COLO668 (cell line): ENCODE measurements around the gene SLX4.
"Not testable (repeated sequence)": the region's sequence is repeated elsewhere in the genome, so short reads cannot be mapped to it uniquely, and the experiment has no call there.

Source experiments
- DNase-seq: peaks from one replicate; lab custom pipeline; 2025; ENCODE audit not compliant: unreplicated experiment; lab: John Stamatoyannopoulos, UW

SLX4 gene, protein sequence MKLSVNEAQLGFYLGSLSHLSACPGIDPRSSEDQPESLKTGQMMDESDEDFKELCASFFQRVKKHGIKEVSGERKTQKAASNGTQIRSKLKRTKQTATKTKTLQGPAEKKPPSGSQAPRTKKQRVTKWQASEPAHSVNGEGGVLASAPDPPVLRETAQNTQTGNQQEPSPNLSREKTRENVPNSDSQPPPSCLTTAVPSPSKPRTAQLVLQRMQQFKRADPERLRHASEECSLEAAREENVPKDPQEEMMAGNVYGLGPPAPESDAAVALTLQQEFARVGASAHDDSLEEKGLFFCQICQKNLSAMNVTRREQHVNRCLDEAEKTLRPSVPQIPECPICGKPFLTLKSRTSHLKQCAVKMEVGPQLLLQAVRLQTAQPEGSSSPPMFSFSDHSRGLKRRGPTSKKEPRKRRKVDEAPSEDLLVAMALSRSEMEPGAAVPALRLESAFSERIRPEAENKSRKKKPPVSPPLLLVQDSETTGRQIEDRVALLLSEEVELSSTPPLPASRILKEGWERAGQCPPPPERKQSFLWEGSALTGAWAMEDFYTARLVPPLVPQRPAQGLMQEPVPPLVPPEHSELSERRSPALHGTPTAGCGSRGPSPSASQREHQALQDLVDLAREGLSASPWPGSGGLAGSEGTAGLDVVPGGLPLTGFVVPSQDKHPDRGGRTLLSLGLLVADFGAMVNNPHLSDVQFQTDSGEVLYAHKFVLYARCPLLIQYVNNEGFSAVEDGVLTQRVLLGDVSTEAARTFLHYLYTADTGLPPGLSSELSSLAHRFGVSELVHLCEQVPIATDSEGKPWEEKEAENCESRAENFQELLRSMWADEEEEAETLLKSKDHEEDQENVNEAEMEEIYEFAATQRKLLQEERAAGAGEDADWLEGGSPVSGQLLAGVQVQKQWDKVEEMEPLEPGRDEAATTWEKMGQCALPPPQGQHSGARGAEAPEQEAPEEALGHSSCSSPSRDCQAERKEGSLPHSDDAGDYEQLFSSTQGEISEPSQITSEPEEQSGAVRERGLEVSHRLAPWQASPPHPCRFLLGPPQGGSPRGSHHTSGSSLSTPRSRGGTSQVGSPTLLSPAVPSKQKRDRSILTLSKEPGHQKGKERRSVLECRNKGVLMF (N-terminal part only)

DNA sequence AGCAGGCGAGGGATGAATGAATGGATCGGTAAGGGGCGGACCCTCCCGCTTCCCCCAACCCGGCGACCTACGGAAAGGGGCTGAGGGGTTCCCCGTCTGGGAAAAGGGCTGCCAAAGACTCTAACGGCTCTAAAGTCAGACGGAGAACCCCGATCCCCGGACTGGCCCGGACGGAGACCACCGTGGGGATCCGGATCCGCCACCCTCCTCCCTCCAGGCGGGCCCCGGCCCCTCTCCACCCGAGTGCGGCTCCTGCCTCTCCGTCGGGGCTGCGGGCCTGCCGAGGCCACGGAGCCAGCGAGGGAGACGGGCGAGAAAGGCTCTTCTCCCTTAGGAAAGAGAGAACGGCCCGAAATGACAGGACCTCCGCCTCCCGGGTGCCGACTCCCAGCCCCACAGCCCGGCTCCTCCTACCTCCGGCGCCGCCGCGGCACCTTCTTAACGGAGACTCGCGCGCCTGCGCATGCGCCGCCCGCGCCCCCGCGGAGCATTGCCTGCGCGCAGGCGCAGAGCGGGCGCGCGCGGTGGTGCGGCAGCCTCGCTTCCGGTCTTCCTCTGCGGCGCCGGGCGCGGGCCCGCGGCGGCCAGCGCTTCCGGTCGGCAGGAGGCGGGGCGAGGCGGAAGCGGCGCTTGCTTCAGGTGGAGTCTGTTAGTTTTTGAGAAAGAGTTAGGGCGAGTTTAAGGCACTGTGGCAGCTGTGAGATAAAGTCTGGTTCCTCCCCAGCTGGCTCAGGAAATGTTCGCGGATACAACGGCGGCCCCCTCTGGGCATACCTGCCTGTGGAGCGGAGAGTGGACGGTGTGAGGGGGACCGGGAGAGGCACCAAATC lies at the start of gene SLX4:
TSS of gene SLX4 (minus strand) at position 461 of the 830 bp plus-strand sequence. CDS start 2,642 bp downstream, outside the sequence.
- peak; percentile 97 for DNase-seq

DNA sequence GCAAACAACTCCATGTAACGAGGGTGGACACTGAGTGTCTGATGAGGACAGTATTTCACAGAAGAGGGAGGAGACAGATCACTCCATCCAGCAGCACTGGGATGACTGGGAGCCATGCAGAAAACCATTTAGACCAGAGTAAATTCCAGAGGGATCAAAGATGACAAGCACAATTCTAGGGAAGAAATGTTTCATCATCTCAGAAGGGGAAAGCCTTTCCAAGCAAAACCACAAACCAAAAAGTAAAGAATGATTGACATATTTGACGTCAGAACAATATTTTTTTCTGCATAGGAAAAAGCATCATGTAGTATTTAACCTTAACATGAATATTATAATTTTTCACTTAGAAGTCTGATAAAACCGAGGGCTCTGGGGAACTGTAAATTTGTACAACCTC lies 47.8 kb upstream of the SLX4 start:
- DNase-seq = no peak

DNA sequence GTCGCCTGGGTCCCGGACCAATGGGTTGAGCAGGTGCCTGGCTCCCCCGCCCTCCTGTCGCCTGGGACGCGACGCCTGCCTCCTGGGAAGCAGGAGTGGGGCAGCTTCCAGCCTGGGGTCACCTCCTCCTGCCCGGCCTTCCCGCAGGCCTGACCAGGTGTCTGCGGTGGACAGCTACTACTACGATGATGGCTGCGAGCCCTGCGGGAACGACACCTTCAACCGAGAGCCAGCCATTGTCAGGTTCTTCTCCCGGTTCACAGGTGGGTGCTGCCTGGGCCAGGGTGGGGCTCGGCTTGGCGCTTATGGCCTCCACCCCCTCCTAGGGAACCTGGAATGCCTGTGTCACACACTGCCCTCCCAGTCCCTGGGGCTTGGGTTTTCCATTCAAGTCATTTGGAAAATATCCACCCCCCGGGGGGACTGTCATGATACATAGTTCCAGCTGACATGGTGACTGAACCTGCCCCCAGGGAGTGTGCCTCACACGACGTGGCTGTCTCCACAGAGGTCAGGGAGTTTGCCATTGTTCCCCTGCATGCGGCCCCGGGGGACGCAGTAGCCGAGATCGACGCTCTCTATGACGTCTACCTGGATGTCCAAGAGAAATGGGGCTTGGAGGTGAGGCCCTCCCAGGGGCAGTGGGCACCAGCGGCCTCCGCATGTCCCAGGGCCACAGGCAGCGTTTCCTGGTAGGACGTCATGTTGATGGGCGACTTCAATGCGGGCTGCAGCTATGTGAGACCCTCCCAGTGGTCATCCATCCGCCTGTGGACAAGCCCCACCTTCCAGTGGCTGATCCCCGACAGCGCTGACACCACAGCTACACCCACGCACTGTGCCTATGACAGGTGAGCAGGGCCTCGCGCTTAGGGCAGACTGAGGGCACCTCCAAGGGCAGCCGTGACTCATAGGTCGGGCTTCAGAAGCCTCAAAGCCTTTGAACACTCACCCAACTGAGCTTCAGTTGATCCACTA lies 45.4 kb upstream of the SLX4 start:
- no peak for DNase-seq

DNA sequence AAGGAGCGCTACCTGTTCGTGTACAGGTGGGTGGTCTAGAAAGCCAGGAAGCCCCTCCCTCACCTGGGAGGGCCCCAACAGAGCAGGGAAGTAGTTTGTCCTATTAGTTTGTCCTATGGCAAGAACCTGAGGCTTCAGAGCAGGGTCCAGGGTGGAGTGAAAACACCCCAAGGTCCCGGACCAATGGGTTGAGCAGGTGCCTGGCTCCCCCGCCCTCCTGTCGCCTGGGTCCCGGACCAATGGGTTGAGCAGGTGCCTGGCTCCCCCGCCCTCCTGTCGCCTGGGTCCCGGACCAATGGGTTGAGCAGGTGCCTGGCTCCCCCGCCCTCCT lies 44.7 kb upstream of the SLX4 start:
- not testable (repeated sequence) for DNase-seq

DNA sequence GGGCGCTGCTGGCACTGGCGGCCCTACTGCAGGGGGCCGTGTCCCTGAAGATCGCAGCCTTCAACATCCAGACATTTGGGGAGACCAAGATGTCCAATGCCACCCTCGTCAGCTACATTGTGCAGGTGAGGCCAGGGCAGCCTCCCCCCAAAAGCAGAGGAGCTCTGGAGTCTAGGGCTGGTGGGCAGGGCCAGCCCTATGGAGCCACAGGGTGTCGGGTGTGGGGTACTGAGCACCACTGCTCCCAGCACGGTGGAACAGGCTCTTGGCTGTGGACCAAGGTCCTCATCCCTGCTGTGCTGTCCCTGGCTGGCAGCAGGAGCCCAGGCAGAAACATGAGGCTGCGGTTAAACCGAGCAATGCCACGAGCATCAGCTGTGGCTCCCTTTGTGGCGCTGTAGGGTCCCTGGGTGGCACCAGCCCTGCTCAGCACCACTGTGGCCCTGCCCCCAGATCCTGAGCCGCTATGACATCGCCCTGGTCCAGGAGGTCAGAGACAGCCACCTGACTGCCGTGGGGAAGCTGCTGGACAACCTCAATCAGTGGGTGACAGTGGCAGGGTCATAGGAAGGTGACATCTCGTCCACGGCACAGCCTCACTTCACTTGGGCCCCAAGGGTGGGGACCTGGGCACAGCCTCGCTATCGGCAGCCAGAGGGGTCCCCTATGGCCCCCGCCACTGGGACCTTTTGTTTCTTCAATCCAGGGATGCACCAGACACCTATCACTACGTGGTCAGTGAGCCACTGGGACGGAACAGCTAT lies 44.2 kb upstream of the SLX4 start:
- DNase-seq = no peak

DNA sequence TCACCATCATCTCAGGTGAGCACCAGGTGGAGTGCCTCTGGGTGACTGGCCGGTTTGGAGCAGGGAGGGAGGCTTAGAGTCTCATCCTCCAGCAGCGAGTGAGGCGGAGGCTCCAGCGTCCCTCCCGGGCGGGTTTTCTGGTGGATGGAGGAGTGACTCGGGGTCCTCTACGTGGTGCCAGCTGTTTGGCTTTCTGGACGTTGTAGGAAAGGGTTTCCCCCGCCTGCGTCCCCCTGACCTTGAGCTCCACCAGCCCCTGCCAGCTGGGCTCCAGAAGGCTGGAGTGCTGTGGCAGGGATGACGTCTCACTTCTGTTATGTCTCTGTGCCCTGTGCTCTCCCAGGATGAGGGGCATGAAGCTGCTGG lies 43.6 kb upstream of the SLX4 start:
- no peak for DNase-seq

DNA sequence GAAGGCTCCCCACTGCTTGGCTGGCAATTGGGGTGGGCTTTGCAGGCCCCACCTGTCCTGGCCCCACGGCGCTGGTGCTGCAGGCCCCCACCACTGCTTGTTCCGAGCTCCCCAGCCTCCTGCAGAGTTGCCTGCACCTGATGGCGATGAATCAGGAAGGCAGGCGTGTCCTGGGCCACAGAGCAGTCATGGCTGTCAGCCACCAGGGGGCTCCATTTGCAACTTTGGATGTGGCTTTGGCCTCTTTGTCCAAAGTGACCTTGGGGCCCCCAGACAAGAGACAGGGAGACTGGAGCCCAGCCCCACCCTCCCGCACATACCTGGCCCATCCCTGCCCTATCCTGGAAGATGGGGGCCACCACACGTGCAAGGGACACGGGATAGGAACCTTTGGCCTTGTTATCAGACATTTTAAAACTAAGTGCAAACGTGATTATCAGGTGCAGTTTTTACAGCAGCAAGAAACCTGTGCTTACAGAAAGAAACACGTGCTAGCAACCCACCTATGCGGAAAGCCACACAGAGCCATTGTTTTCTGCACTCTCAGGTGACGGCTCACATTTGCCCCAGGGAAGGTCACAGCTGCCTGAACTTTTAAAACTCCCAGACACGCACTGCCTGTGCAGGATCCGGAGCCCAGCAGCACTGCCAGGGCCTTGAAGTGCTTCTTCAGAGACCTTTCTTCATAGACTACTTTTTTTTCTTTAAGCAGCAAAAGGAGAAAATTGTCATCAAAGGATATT lies 43.0 kb upstream of the SLX4 start, which contains the start of gene DNASE1:
TSS of gene DNASE1 (plus strand) at position 443 of the 743 bp plus-strand sequence. CDS start 683 bp downstream, outside the sequence.
- DNase-seq = peak; percentile 40

DNA sequence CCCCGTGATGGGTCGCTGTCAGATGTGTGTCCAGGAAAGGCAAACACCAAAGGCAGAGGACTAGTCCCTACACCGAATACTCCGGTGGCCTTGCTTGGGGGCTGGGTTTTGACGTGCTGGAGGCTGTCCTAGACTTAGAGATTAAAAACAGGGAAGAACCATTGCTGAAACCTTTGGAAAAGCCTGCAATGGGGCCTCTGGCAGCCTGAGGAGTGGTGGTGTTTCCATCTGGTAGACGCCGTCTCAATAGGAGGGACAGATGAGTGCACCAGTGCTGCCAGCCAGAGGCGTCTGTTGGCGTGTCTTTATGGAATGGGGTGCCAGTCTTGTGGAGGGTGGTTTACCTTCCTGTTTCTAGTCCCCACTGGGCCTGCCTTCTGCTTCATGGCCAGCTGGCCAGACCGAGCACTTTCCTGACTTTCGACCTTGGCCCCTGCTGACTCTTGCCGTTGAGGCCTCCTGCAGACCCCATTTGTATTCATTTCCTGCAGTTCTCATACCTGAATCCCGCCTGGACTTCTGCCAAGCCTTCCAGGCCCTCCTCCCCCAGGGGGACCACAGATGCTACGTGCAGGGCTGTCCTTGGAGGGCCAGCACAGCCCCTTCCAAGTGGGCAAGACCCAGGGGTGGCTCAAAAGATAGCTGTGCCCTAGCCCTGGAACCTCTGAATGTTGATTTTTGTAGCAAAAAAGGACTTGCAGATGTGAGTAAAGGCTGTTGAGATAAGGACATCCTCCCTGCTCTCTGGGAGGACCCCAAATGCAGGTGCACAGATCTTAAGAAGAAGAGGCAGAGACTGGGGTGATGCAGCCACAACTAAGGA lies 41.2 kb upstream of the SLX4 start:
- DNase-seq = no peak

DNA sequence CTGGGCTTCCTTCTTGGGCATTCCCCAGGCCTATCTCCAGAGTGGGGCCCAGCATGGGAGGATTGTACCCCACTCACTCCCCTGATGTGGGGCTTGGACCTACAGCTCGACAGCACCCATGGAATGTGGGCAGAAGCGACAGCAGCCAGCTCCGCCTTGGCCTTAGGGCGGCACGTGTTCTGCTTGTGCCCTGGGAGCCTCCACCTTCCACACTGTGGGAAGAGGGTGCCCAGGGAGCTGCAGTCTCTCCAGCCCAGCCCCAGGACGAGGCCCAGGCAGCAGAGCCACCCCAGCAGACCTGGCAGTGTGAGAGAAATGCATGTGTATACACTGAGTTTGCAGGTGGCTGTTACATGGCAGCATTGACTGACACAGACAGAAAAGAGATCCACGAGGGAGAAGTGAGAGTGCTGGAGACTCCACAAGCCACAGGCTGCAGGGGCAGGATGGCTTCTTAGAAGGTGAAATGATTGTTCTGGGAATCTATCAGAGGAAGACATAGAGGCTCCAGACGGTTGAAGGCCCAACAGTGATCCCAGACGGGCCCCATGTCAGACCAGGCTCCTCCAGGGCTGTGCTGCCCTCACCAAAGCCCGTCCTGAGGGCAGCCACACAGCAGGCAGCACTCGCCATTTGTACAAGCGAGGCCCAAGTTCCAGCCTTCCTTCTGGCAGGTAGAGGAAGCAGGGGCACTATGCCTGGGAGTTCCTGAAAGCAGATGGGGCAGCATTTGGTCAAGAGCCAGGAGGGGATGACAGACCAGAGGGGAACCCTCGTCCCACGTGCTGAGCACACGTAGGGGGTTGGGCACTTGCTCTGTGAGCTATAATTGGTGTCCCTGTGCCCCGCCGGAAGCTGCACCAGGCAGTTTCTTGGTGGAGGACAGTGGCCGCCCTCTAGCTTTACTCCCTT lies 40.3 kb upstream of the SLX4 start:
- no peak for DNase-seq

DNA sequence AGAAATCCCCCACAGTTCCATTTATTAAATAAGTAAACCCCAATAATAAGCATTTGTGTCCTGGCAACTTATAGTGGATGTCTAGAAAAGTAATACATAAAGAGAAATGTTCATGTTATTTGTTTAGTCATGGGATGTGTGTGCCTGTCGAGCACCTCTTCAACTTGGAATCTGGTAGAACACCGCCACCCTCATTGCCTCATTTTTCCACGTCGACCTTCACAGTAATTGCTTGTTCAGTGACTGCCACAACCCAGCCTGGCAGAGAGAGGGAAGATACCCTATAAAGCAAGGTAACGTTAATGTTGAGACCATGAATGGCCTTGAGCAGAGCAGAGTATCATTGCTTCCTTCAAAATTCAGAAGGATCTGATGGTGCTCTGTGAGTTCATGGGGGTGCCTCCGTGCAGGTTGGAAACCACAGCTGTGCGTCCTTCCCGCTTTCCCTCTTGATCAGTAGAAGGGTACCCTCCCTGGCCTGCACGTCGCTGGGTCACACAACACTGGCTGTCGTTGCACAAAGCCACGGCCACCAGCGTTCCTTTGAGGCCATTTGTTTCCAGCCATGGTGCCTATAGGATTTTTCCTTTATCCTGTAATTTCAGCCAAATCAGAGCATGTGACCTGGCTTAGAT lies 39.3 kb upstream of the SLX4 start:
- DNase-seq = no peak

DNA sequence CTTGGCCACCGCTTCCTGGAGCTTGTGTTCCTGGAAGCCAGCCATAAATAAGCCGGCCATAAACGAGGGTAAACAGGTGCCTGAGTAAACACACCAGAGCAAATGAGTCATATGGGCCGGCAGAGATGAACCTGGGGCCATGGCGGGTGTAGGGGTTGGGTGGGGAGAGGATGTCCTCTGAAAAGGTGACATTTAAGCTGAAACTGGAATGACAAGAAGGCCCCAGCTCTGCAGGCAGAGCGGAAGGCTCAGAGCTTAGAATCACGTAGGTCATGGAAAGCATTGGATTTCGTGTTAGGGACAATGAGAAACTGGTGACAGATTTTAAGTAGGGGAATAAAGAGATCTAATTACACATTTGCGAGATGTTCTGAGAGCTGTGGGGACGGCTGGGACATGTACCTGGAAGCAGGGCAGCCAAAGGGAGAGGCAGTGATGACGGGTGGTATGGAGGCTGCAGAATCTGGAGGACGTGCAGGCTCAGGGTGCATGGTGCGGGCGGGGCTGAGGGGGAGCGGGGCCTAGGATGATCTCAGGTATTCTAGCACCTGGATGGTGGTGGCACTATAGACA lies 35.0 kb upstream of the SLX4 start:
- DNase-seq = peak; percentile 82

DNA sequence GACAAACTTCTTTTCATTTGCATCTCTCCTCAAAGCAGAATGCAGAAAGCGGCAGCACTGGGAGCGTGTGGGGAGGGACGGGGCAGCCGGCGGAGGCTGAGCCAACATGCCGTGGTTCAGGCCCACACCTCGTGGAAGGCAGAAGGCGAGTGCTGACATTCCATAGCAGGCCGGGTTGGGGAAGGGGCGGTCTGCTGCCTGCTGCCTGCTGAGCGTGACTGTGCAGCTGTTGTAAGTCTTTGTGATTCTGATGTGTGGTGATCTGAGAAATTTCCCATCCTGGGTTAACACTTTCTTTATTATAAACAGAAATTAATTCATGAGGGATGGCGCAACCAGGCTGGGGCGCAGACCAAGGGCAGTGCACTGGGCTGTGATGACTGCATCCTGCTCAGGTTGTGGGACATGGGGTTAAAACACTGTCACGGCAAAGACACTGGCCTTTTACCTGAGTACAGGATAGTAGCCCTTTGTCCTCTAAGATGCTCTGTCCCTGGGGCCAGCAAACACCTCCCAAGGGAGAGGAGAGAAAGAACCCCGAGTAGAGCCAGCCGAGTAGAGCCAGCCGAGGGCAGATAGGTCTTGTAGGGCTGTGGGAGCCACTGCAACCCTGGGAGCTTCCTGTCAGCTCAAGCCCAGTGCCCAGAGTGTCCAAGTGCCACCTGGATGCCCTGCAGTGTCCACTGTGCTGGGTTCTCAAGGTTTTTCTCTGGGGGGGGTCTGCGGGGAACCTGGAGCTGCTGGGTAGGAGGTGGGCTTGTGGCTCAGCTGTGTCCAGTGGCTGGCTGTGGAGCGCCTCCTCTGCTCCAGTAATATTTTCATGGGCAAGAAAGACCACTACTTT lies 34.3 kb upstream of the SLX4 start:
- peak; percentile 73 for DNase-seq

DNA sequence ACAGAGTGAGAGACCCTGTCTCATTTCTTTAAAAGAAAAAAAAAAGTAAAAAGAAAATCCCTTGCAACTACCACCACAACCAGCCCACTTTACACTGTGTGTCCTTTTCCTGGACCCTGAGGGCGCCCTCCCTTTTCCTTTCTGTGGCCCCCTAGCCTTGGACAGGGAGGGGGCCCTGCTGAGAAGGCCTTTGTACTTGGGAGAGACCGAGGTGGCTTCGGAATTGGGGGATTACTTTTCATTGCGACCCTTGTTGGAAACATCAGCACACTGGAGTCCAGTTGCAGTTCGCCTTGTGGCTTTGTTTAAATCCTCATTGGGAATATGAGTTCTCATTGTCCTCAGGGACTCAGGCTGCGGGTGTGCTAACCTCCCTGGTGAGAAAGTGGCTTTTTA lies 33.7 kb upstream of the SLX4 start:
- no peak for DNase-seq

DNA sequence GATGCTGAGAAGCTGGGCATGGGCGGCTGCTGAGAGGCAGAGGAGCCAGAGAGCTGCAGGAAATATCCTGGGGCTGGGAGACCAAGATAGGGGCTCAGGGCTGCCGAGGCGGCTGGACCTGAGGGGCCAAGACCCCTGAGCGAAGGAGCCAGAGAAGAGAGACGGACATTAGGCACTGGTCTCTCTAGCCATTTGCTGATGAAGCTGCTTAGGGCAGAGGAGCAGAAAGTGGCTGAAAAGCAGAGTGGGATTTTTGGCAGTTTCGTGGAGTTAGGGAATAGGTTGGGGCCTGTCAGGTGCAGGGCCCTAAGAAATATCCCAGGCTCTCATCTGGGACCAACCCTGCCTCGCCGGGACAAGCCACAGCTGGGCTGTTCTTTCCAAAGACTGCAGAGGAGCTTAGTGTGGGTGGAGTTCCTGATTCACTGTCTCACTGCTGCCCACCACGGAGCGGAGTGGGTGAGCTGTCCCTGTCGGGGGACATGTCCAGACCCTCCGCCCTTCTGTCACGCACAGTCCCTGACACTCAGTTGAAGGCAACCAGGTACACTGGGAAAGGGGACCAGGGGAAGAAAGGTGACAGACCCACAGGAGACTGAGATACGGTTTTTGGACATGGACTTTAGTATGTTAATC lies 31.8 kb upstream of the SLX4 start:
- DNase-seq = no peak
